GM12865 (cell line): ENCODE results near the gene LAMB2.
A peak's percentile ranks its signal among the peaks of the same experiment; 100 is the strongest.

Source experiments
- DNase-seq: peaks from one replicate; pipeline ENCODE4 v3.0.0; 2010; ENCODE audit warnings: low read depth
- H3K4me3 ChIP-seq: 2 replicates; pipeline ENCODE4 v1.5.1; 2011; ENCODE audit warnings: mild to moderate bottlenecking, low read depth, low read length, control low read depth
- CTCF ChIP-seq: IDR thresholded peaks from 2 replicates; pipeline ENCODE4 v1.5.1; 2011; ENCODE audit warnings: low read length, control low read depth, low read depth, inconsistent platforms; ENCODE audit not compliant: insufficient read depth; ENCODE audit errors: missing control alignments

LAMB2 gene

GRCh38 chr3:49124991-49125670, 7.7 kb downstream of the LAMB2 start:
- H3K4me3 ChIP-seq = no peak overlapping the region
- DNase-seq = peak; percentile 28
- TF ChIP-seq CTCF = peak; percentile 37

- no peak for TF ChIP-seq CTCF
- DNase-seq = no peak
- no peak overlapping the region for H3K4me3 ChIP-seq
These were observed 8.6 kb downstream of the LAMB2 start for GRCh38 chr3:49124203-49124602.

- TF ChIP-seq CTCF = no peak
- no peak overlapping the region for H3K4me3 ChIP-seq
- no peak for DNase-seq
These were observed 9.2 kb downstream of the LAMB2 start for GRCh38 chr3:49123687-49124086.

- DNase-seq = no peak
- H3K4me3 ChIP-seq = no peak overlapping the region
- TF ChIP-seq CTCF = no peak
These were observed 9.8 kb downstream of the LAMB2 start for GRCh38 chr3:49122886-49123545.

- DNase-seq = no peak
- no peak for TF ChIP-seq CTCF
- H3K4me3 ChIP-seq = no peak overlapping the region
These were observed 10.4 kb downstream of the LAMB2 start for GRCh38 chr3:49122451-49122850.

- TF ChIP-seq CTCF = no peak
- no peak overlapping the region for H3K4me3 ChIP-seq
- DNase-seq = no peak
These were observed 10.8 kb downstream of the LAMB2 start for GRCh38 chr3:49122022-49122421.
